Measurements from ENCODE around the gene SF1. TPM values are rescaled to one million over a fixed set of nuclear protein-coding genes. Genes with fewer than 3 reads are reported as not detected.

The SF1 gene
- total and polyA plus RNA-seq, 9 of the 15 experiments (the other 6 are each of a cell fraction or from before 2014, with no cell fraction given): 13.1 to 334 (median 111) TPM

- intact Hi-C loops (cut with micrococcal nuclease) (loop anchor here (2.0 to 5.0 kb wide), 2 partner anchors 53 to 84 kb away; no protein-coding TSS in a partner anchor), in situ Hi-C loops (cut with MboI) (no loop called here)
- POLR2A ChIA-PET: interaction anchor here (1.1 to 1.5 kb wide), 3 partner anchors 8 to 38 kb away, joined by 3 to 5 read pairs (median 3); no protein-coding TSS in a partner anchor
- Histone ChIP-seq H3K9me3 (replicated peaks; ENCODE audit: control insufficient read depth, insufficient read depth, low read depth, low read length) (no peaks in the 10 kb centered on the region), H3K4me2 (ENCODE audit: insufficient read depth, low read length) (peak overlapping the region; percentile 77; the same call in 1 of the 2 replicates), H3K9ac (ENCODE audit: insufficient read depth in 1 of 2, low read depth in 2 of 2, low read length in 2 of 2) (no peak overlapping the region), H3K27me3 (ENCODE audit: control insufficient read depth in 2 of 2, insufficient read depth in 2 of 2, low read length in 2 of 2) (no peaks in the 10 kb centered on the region; a peak in 1 of 5 replicates), H4K20me1 (replicated peaks; ENCODE audit: control insufficient read depth, insufficient read depth, low read length) (no peaks in the 10 kb centered on the region; the same call in 1 of the 2 replicates), H3K4me3 (no peak overlapping the region), H3K9me1 (ENCODE audit: control insufficient read depth, insufficient read depth, low read length) (no peaks in the 10 kb centered on the region), H3K27ac (ENCODE audit: extremely low read depth, low read depth, low read length) (no peak overlapping the region), H2AFZ (ENCODE audit: low read depth, low read length) (no peak overlapping the region), H3K36me3 (ENCODE audit: control insufficient read depth, insufficient read depth, low read length) (no peaks in the 10 kb centered on the region), H3K79me2 (ENCODE audit: control insufficient read depth, insufficient read depth, low read length) (no peaks in the 10 kb centered on the region), H3K4me1 (replicated peaks in 1 of 2; ENCODE audit: control insufficient read depth in 2 of 2, insufficient read depth in 2 of 2, low read length in 2 of 2) (peaks cover 12 to 69% of the 10 kb centered on the region in 2 experiments; a peak in 3 of 5 replicates)
- no TSS peak for BruUV-seq (replicated peaks)
- TF ChIP-seq ZBTB7A (IDR thresholded peaks at IDR 0.05; ENCODE audit: borderline replicate concordance, control insufficient read depth, low read depth, low read length): peak; percentile 20; the same call in 1 of the 2 replicates
- TF ChIP-seq CBFB (CRISPR knock-in tag; IDR thresholded peaks at IDR 0.05): 0 out of 2 replicates have a peak, but pooled peaks have one; percentile 20
- no peak for TF ChIP-seq ZNF75A (CRISPR knock-in tag; IDR thresholded peaks at IDR 0.05)
- 0 out of 2 replicates have a peak, but pooled peaks have one; percentile 20 for TF ChIP-seq ETV5 (CRISPR knock-in tag; IDR thresholded peaks at IDR 0.05; ENCODE audit: low read depth)
- no peak for TF ChIP-seq WHSC1 (IDR thresholded peaks at IDR 0.05; ENCODE audit: low read length)
- TF ChIP-seq ZNF551 (CRISPR knock-in tag; IDR thresholded peaks at IDR 0.05): no peak
- CTCF ChIA-PET (ENCODE audit: low intra/inter-chr PET ratio): interaction anchor here (1.7 kb wide), 1 partner anchor 53 kb away, joined by 13 read pairs; no protein-coding TSS in a partner anchor
- peak in 1 of 4 experiments; percentile 25 for DNase-seq (ENCODE audit: extremely low read depth in 1 of 4, low spot score in 3 of 4)
- ATAC-seq: no peak
- WGBS (ENCODE audit: insufficient coverage, low coverage, missing lambda C conversion rate): 52% methylated on average over 19 of the region's 24 CpGs
- FAIRE-seq: no peak
Observed at GRCh38 chr11:64741375-64742086, 36.8 kb downstream of the SF1 start.

All from K562 (cell line).